HCT116 (cell line): ENCODE data around the gene KIRREL3. TPM values are rescaled to one million over a fixed set of nuclear protein-coding genes. Genes with fewer than 3 reads are reported as not detected.

ENCODE experiments used
- ATAC-seq: fragments of 200-7000 bp; cut with Tn5 transposase; 2 replicates; pipeline ENCODE4 v1.9.1; 2020; ENCODE audit warnings: mild to moderate bottlenecking, moderate library complexity
- BruUV-seq: library from RNA; stranded (reverse); fragments of 400-500 nt; replicated peaks from 2 replicates; lab custom pipeline; 2021; lab: Mats Ljungman, UMichigan
- CTCF ChIA-PET: fragments of 300-600 bp; sonication (Branson Sonifier 250); formaldehyde crosslinking; loops from one replicate; lab custom pipeline; 2021; ENCODE audit warnings: antibody characterized with exemption; lab: Charles Lee
- POLR2A ChIA-PET: fragments of 300-600, 350-600 bp; sonication (Branson Sonifier 250); formaldehyde crosslinking; loops from one replicate; lab custom pipeline; 2021; ENCODE audit warnings: antibody characterized with exemption; lab: Charles Lee
- RAD21 ChIA-PET, 2 experiments: fragments of 300-600 bp; sonication (Branson Sonifier 250); formaldehyde crosslinking; loops; one replicate each; lab custom pipeline; 2023; ENCODE audit warnings: low total read pairs in 2 of 2; ENCODE audit not compliant: uncharacterized antibody in 2 of 2, unreplicated experiment in 2 of 2, low non-redundant PET in 1 of 2; lab: Charles Lee
- DNase-seq: peaks from one replicate; pipeline ENCODE4 v3.0.0-alpha.2; 2010; ENCODE audit warnings: low read depth, low spot score
- H2AFZ ChIP-seq: fragments of 200-600 bp; shearing (Covaris generic), sonication (generic); 2 replicates; pipeline ENCODE4 v1.6.1; 2017; ENCODE audit warnings: low read depth, mixed run types, mixed read lengths, antibody characterized with exemption, low read length; ENCODE audit not compliant: poor library complexity, severe bottlenecking
- H3K27ac ChIP-seq: 2 replicates; pipeline ENCODE4 v1.5.1; 2012; ENCODE audit warnings: low read depth, low read length
- H3K27me3 ChIP-seq: fragments of 200-600 bp; sonication (generic); 2 replicates; pipeline ENCODE4 v1.6.1; 2016; ENCODE audit warnings: mixed run types, low read length, mixed read lengths; ENCODE audit not compliant: insufficient read depth
- H3K36me3 ChIP-seq, 2 experiments: fragments of 200-500 bp in 1 of 2; fragments of 200-600 bp in 1 of 2; sonication (Bioruptor generic) in 1 of 2; sonication (generic) in 1 of 2; 2 replicates each; pipeline versions ENCODE4 v1.5.1 to v1.6.1; 2014 to 2016; ENCODE audit warnings: low read length in 2 of 2, inconsistent platforms in 1 of 2, mixed read lengths in 1 of 2, mixed run types in 1 of 2; ENCODE audit not compliant: insufficient read depth in 2 of 2, control insufficient read depth in 1 of 2
- H3K4me1 ChIP-seq, 2 experiments: fragments of 200-600 bp in 1 of 2; sonication (generic) in 1 of 2; 2 replicates each; pipeline versions ENCODE4 v1.5.1 to v1.6.1; 2012 to 2017; ENCODE audit warnings: low read length in 2 of 2, inconsistent platforms in 1 of 2, mild to moderate bottlenecking in 1 of 2, mixed read lengths in 1 of 2, mixed run types in 1 of 2, moderate library complexity in 1 of 2; ENCODE audit not compliant: insufficient read depth in 2 of 2, control insufficient read depth in 1 of 2
- H3K4me2 ChIP-seq: fragments of 200-600 bp; sonication (generic); 2 replicates; pipeline ENCODE4 v1.6.1; 2017; ENCODE audit warnings: mixed run types, low read length, mixed read lengths
- H3K4me3 ChIP-seq, 2 experiments: fragments of 200-600 bp in 1 of 2; sonication (generic) in 1 of 2; replicated peaks in 1 of 2; 2 replicates each; pipeline ENCODE4 v1.5.1; 2011 to 2016; ENCODE audit warnings: low read length in 2 of 2, control low read depth in 1 of 2, low read depth in 1 of 2, mild to moderate bottlenecking in 1 of 2, mixed read lengths in 1 of 2, mixed run types in 1 of 2
- H3K79me2 ChIP-seq: fragments of 200-600 bp; sonication (generic); 2 replicates; pipeline ENCODE4 v1.6.1; 2017; ENCODE audit warnings: mild to moderate bottlenecking, mixed run types, low read length, moderate library complexity, mixed read lengths; ENCODE audit not compliant: insufficient read depth
- H3K9ac ChIP-seq: fragments of 200-600 bp; sonication (generic); 2 replicates; pipeline ENCODE4 v1.6.1; 2016; ENCODE audit warnings: low read length, mixed read lengths
- H3K9me2 ChIP-seq: fragments of 200-600 bp; sonication (generic), shearing (Covaris generic); 2 replicates; pipeline ENCODE4 v1.6.1; 2017; ENCODE audit warnings: mixed run types, mild to moderate bottlenecking, moderate library complexity; ENCODE audit not compliant: insufficient read depth
- H3K9me3 ChIP-seq, 2 experiments: fragments of 200-500 bp in 1 of 2; fragments of 200-600 bp in 1 of 2; sonication (Bioruptor generic) in 1 of 2; sonication (generic) in 1 of 2; 2 replicates each; pipeline ENCODE4 v1.6.1; 2014 to 2017; ENCODE audit warnings: low read length in 2 of 2, mixed read lengths in 2 of 2, inconsistent platforms in 1 of 2, low read depth in 1 of 2, mild to moderate bottlenecking in 1 of 2, mixed run types in 1 of 2, moderate library complexity in 1 of 2; ENCODE audit not compliant: control insufficient read depth in 1 of 2, insufficient read depth in 1 of 2
- H4K20me1 ChIP-seq: fragments of 200-600 bp; sonication (generic), shearing (Covaris generic); 2 replicates; pipeline ENCODE4 v1.6.1; 2017; ENCODE audit warnings: mixed run types, mild to moderate bottlenecking, moderate library complexity; ENCODE audit not compliant: insufficient read depth
- ATF3 ChIP-seq: IDR thresholded peaks from 2 replicates; pipeline ENCODE4 v1.6.1; 2012
- CEBPB ChIP-seq: IDR thresholded peaks from 2 replicates; pipeline ENCODE4 v1.6.1; 2012; ENCODE audit warnings: low read depth
- EGR1 ChIP-seq: IDR thresholded peaks from 2 replicates; pipeline ENCODE4 v1.6.1; 2012; ENCODE audit warnings: low read depth
- ELF1 ChIP-seq: IDR thresholded peaks from 2 replicates; pipeline ENCODE4 v1.6.1; 2012; ENCODE audit warnings: low read depth, borderline replicate concordance
- EZH2phosphoT487 ChIP-seq: fragments of 200-600 bp; IDR thresholded peaks from 2 replicates; pipeline ENCODE4 v1.6.1; 2018; ENCODE audit warnings: antibody characterized with exemption, borderline replicate concordance
- POLR2A ChIP-seq: IDR thresholded peaks from 2 replicates; pipeline ENCODE4 v1.7.0; 2011; ENCODE audit warnings: borderline replicate concordance; ENCODE audit not compliant: insufficient read depth, insufficient read length; ENCODE audit errors: extremely low read depth
- POLR2AphosphoS5 ChIP-seq: IDR thresholded peaks from 2 replicates; pipeline ENCODE4 v1.6.1; 2011; ENCODE audit warnings: mild to moderate bottlenecking, low read depth, low read length, moderate library complexity
- SIN3A ChIP-seq: IDR thresholded peaks from 2 replicates; pipeline ENCODE4 v1.6.1; 2012; ENCODE audit warnings: low read depth
- SP1 ChIP-seq: IDR thresholded peaks from 2 replicates; pipeline ENCODE4 v1.6.1; 2012; ENCODE audit warnings: low read depth
- SRF ChIP-seq: IDR thresholded peaks from 2 replicates; pipeline ENCODE4 v1.6.1; 2012; ENCODE audit warnings: low read depth
- intact Hi-C: fragments of 100-400 bp; cut with micrococcal nuclease; formaldehyde crosslinking; loops from 2 replicates; pipeline ENCODE4 v1.10.0; 2022
- total RNA-seq: library from RNA; stranded (reverse); gene quantifications from one replicate; pipeline ENCODE4 v1.2.1, GENCODE V29; 2021; ENCODE audit not compliant: unreplicated experiment

Gene KIRREL3
- total RNA-seq, 1 experiment from 2014 or later, result not detected

DNA sequence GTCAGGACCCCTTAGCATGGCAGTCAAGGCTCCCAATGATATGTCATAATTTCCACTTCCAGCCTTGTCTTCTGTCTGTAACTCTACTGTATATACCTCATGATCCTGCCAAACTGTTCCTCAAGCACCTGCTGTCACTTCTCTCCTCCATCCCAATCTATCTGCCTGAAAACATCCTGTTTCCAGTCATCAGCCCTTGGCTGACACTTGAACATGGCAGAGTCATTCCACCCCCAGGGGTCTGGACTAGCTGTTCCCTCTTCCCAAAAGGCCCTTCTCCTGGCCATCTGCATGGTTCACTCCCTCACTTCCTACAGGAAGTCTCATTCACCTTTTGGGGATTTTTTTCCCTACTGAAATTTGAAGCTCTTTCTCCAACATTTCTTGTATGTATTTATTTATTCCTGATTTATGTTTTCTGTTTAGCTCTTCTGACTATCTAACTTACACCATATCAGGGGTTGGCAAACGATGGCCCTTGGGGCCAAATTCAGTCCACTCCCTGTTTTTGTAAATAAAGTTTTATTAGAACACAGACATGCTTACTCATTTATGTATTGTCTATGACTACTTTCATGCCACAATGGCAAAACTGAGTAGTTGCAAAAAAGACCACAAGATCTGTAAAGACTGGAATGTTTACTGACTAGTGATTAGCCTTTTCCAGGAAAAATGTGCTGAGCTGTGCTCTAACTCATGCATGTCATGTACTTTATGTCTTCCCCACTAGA, 278.4 kb downstream of the KIRREL3 start:
- TF ChIP-seq SP1 (no peak), SIN3A (no peak), CEBPB (no peak), ATF3 (no peak), EZH2phosphoT487 (no peak), POLR2A (no peak), EGR1 (no peak), ELF1 (no peak), POLR2AphosphoS5 (no peak), SRF (no peak)
- H3K9ac ChIP-seq, result no peak overlapping the region
- no peaks in the 10 kb centered on the region for H3K36me3 ChIP-seq
- ChIA-PET RAD21 (no interaction called here), POLR2A (no interaction called here), CTCF (no interaction called here)
- ATAC-seq (no peak), DNase-seq (no peak)
- intact Hi-C loops, result loop anchor here (10.0 kb wide), 1 partner anchor 63 kb away; no protein-coding TSS in a partner anchor
- H3K4me3 ChIP-seq, result no peak overlapping the region
- H2AFZ ChIP-seq, result no peak overlapping the region
- no peaks in the 10 kb centered on the region for H3K9me2 ChIP-seq
- H3K79me2 ChIP-seq, result no peaks in the 10 kb centered on the region
- no TSS peak for BruUV-seq
- no peak overlapping the region for H3K4me2 ChIP-seq
- no peaks in the 10 kb centered on the region for H3K4me1 ChIP-seq
- peaks cover 52% of the 10 kb centered on the region for H3K27me3 ChIP-seq
- no peak overlapping the region for H3K27ac ChIP-seq
- no peaks in the 10 kb centered on the region for H3K9me3 ChIP-seq
- no peaks in the 10 kb centered on the region for H4K20me1 ChIP-seq
